Fibroblast of skin of scalp (primary cell): Measurements from ENCODE around the gene ALDH1B1. TPM values are rescaled to one million over a fixed set of nuclear protein-coding genes. Genes with fewer than 3 reads are reported as not detected.

Experiments
- DNase-seq: peaks from one replicate; pipeline ENCODE4 v3.0.0-alpha.2; 2013
- polyA plus RNA-seq, 2 experiments: library from polyadenylated mRNA; unstranded; fragments of 120-200 nt; gene quantifications; one replicate each; pipeline ENCODE4 v1.2.1, GENCODE V29; 2013; ENCODE audit not compliant: insufficient read length in 2 of 2

The ALDH1B1 gene
- 55.1 TPM for polyA plus RNA-seq (2013, experiment 1 of 2; ENCODE audit: insufficient read length)
- 54.3 TPM for polyA plus RNA-seq (2013, experiment 2 of 2; ENCODE audit: insufficient read length)

DNA sequence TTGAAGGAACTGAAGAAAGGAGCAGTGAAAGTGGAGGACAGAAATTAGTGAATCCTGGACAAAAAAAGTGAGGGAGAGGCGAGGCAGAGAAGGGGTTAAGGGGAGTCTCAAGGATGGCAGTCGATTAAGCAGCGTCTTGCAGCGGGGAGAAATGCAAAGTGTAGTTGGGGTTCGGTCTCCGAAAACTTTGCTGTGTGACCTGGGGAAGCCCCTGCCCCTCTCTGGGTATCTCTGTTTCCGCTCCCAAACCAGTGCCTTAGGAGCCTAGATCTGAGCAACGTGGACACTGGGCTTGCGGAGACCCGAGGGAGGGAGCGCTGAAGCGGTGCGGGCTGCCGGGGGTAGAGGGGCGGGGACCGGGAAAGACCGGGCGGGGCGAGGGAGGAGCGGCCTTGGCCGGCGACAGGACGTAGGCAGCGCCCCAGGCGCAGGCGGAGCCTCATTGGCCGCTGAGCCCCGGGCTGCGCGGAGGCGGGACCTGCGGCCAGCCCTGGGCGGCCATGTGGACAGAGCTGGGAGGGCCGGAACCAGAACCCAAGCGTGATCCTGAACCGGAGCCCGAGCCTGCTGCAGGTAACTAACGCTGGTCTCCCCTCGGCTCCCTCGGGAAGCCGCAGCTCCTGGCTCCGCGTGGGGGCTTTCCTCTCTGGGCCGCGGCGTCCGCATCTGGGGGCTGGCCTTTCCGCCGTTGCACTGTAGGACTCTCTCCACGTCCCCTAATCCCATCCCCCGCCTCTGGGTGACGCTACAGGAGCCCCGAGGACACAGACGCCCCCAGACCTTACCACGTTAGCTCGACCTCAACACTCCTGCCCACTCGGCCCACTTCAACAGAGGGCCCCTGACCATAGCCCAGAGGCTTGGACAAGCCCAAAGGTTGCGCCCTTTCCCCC is at the start of gene ALDH1B1:
Gene ALDH1B1 (plus strand): TSS at position 468 of the 893 bp plus-strand sequence. CDS start 3,047 bp downstream, outside the sequence.
- peak; percentile 84 for DNase-seq

DNA sequence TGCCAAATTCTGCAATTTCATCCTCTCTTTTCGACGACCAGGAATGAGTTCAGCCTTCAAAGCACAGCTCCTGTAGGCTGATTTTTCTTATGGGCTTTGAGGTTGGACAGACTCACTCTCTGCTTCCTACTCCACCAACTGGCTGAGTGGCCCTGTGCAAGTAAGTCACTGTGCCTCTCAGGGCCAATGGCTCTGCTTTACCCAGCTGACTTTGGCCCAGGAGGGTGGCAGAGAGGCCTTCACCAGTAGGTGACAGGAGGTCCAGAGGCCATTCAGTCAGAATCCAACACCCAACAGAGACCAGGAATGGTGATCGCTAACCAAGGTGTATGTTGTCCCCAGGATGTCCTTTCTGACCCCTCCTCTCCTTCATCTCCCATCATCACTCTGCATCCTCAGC is 49.5 kb upstream of the ALDH1B1 start:
- DNase-seq, result no peak

DNA sequence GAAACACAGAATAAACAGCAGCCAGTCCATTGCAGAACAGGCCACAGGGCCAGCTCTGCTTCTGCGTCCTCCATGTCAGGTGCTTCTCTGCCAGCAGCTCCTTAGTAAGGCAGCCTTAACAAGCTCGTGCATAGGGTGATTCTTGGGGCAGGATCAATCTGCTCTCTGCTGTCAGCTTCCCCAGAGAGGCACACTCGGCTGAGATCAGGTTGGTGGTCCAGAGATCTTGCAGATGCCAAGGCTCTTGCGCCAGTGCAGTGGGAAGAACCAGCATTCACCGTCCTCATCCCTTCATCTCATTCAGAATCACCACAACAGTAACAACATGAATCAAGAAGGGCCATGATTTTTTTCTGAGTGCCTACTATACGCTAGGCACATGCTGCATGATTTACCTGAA is 49.0 kb upstream of the ALDH1B1 start:
- no peak for DNase-seq

DNA sequence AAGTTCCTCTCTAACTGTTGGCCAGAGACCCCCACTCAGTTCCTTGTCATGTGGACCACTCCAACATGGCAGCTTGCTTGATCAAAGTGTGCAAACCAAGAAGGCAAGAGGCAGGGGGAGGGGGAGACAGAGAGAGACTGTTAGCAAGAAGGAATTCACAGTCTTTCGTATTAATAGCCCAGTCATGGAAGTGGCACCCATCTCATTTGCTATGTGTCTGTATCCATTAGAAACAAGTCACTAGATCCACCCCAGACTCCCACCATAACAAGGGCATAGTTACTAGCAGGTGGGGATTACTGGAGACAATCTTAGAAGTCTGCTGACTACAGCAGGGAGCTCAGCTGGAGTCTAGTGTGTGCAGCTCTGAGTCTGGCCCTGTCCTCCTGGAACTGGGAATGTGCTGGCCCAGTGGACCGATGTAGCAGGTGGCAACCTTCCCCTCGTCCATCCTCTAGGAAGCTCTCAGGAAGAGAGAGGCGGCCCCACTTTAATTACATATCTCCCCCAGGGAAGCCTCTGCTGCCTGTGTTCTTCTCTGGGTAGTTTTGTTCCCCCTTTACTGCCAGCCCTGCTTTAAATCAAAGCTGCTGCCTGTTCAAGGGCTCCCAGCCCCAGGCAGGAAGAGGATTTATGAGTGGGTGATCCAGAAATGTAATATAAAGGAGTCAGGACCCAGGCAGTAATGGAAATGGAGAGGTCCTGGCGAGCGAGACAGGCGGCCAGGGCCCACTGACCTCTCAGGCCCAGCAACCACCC is 47.8 kb upstream of the ALDH1B1 start:
- no peak for DNase-seq

DNA sequence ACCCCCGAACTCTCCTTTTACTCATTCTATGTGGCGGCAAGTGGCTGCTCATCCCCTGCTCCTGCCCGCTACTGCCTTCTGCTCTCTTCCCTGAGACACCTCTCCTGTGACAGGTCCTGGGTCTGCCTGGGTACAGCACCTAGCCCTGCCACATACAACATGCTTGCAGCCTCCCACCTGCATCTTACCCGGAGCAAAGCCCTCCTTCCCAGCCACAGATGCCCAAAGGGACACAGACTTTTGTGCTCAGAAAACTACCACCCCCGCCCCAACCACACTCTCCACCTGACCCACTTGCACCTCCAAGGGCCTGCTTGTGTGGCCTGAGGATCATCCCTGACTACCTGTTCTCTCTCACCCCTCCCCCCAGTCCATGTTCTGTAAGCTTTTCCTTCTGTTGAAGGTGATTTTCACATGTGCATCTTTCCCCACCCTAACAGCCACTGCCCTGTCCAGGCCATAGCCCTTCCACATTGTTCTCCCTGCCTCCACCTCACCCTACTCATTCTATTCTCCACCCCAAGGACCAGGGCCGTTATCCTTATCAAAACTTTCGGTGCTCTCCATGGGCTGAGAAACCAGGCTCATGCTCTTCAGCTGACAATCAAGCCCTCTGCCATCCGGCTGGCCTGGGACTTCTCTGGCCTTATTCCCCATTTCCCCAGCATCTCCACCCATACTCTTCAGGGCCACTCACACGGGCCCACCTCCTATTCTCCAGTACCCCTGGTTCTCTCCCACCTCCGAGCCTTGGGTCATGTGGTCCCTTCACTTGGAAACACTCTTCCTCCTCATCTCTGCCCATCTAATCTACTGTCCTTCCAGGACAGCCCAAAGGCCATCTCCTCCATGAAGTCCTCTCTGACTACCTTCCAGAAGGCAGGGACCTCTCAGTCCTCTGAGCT is 46.4 kb upstream of the ALDH1B1 start:
- no peak for DNase-seq

DNA sequence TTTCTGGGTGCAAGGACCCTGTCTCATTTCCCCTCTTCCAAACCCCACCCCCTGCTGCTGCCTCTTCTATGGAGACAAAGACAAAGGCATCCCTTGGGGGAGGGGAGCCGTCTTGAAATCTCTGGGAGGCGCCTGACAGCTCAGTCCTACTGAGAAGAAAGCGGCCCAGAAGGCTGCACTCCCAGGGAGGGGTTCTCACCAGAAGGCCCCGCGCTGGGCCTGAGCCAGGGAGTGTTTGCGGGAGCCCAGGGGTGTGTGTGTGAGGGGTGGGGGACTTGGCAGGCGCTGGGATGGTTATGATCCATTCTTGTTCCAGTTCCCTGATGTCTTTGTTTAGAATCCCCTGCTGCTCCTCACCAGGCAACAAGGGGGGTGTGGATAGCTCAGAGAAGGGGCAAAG is 45.7 kb upstream of the ALDH1B1 start:
- DNase-seq, result peak; percentile 53

DNA sequence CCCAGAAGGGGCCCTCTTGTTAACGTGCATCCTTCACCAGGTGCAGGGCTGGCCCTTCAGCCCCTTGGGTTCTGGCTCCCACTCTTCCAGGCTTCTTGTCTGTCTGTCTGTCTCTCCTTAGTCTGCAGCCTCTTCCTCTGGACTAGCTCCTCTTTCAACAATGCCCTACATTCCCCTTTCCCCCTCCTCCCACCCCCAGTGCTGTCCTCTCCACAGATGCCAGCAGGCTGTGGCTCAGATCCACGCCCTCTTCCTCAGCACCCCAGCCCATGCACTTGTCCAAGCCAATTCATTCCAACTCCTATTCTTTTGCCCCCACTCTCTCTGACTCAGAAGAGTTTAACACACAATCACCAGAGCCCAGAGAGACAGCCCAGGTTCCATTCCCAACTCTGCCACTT is 45.2 kb upstream of the ALDH1B1 start:
- DNase-seq, result no peak

DNA sequence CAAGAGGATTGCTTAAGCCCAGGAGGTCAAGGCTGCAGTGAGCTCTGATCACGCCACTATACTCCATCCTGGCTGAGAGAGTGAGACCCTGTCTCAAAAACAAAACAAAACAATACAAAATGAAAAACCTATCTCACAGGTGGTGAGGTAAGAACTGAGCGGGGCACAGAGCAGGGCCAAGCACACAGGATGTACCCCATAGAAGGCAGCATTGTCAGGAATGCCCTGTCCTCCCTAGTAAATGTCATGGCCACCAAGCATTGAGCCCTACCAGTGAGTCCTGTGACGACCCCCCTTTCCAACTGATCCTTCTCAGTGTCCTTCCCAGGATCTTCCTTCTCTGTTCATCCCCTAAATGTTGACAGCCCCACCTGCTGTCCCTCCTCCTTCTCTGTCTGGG is 44.6 kb upstream of the ALDH1B1 start:
- no peak for DNase-seq

DNA sequence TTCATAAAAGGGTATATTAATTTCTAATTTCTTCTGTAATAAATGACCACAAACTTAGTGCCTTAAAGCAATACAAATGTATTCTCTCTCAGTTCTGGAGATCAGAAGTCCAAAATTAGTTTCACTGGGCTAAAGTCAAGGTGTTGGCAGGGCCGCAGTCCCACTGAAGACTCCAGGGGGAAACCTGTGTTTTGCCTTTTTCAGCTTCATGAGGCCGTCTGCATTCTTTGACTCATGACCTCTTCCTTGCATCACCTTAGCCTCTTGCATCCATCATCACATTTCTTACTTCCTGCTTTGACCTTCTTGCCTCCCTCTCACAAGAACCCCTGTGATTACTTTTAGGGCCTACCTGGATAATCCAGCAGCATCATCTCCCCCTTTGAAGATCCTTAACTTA is 42.0 kb upstream of the ALDH1B1 start:
- DNase-seq, result no peak

DNA sequence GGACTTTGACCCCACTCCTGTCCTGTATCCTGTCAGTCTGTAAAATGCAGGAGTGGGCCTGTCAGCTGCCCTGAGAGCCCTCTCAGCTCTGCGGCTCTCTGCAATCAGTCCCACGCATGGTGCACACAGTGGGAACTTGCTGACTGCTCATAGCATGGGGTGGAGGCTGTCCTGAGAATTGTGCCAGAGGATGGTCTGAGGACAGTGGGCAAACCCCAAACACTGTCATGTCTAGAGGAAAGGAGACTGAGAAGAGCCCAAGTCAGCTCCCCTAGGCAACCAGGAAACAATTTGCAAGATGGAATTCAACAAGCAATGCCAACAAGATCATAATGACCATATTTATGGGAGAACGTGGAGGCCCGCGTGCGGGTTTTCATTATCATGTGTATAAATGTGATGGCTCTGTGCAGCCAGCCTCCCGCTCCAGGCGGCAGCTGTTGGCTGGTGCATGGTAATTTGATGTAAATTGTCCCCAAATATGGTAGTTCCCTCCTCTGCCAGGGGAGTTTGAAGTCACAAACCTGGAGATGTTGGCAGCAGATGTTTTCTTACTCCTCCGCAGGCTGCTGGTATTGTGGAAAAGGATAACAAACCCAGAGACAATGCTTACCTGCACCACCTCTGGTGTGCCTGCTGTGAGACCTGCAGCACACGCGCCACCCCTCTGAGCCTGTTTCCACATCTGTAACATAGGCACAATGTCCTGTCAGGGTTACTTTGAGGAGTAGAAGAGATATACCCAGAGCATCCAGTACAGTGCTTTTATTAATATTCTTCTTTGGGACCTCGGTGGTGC is 39.8 kb upstream of the ALDH1B1 start:
- DNase-seq, result no peak

DNA sequence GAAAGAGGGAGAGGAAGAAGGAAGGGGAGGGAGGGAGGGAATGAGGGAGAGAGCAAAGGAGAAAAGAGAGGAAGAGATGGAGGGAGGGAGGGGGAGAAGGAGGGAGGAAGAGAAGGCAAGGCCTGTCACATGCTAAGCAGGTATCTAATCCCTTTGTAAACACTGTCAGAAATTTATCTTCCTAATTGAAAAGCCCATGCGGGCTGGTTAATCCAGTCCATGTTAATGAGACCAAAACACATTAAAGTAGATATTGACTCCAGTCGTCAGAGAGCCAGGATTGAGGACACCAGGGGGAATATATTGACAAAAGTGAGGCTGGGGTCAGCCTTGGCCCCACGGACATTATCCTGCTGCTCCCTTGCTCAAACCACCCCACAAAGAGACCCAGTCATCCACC is 37.4 kb upstream of the ALDH1B1 start:
- DNase-seq, result no peak

DNA sequence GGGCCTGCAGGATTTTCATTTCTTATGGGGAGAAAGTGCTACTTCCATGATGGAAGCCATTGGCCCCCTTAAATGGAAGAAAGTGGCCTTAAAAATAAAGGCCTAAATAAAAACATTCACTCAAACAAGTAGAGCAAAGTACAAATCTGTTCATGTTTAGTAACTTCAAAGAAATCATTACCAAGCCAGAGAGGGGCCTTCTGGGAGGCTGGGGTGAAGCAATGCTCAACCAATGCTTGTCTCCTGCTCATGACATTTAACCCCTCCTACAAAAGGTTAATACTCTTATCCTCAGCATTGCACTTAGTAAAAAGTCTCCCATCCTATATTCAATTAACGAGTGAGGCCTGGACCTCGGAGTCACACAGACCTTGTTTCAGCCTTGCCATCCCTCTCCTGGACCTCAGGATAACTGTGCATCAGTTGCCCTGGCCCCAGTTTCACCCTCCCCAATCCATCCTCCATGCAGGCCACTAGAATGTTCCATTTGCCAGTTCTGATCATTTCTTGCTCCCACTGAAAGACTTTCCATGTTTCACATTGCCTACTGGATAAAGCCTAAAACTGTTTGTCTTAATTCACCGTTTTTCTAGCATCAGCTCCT is 36.9 kb upstream of the ALDH1B1 start:
- DNase-seq, result no peak

DNA sequence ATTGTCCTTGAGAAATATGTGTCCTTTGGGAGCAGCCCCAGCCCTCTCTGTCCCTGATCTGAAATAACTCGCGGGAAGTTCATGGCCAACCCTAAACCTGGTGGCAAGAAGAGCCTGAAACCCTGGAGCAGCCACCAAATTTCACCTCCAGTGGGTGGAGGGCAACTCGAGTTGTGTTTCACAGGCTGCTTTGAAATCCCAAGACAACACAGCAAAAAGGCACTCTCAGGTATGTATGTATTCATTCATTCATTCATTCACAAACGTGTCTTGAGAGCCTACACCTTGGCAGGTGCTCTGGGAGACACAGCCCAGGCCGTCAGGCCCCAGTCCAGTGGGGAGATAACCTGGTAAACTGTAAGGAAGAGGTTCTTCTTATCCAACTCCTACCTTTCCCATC is 35.7 kb upstream of the ALDH1B1 start:
- no peak for DNase-seq

DNA sequence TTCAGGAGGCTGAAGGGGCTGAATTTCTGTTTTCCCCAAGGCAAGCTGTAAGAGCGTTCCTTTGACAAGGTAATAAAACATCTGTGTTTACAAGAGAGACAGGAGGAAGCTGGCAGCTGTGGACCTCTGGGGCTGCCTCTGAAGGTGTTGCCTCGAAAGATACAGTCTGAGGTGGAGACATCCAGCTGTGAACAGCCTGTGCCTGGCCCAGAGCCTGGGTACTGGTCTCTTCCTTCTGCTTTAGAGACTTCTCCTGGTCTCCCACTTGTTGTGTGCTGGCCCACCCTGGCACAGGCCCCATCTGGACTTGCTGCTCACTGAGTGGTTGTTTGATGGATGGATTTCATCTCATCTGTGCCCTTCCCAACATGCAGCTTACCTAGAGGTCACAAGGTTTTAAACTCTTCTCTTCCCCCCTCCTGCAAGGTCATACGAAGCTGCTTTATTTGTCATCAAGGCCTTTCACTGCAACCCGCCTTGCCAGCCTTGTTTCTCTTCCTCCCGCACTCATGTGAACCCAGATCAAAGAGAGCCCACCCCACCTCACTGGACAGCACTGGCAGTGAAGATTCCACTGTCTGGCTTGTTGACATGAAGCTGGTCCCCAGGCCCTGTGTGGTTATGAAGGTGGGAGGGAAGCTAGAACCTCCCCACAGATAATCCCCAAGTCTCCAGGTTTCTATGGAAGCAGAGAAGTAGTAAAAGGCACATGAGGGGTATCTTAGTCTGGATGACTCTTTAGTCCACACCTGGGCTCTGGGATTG is 35.0 kb upstream of the ALDH1B1 start:
- no peak for DNase-seq

DNA sequence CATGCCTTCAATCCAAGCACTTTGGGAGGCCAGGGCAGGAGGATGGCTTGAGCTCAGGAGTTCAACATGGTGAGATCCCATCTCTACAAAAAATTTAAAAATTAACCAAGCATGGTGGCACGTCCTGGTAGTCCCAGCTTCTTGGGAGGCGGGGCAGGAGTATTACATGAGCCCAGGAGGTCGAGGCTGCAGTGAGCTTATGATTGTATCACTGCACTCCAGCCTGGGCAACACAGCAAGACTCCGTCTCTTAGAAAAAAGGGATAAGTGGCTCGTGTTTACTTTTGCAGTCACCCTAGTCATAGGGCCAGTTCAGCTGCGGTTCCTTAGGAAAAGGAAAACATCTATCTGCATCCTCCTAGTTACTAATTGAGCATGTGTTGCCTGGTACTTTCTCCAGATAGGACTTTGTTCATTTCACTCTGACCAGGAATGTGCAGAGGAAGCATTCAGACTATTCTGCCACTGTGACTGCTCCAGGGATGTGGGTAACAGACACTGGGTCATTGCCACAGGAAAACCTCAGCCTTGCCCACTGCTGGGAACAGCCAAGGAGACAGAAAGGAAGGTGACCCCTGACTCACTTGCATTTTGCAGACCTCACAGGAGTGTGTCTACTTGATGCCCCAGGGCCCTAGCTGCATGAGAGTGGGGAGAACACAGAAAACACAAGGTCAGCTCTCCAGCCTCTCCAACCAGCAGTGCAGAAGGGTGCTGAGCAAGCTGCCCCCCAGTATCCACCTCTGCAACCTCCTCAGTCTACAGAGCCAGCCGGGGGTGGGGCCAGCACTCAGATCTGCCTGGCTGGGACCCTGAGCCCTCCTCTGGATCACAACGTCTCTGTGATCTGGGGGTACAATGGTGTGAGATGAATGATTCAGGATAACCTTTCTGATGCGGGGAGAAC is 33.9 kb upstream of the ALDH1B1 start:
- DNase-seq, result peak; percentile 53

DNA sequence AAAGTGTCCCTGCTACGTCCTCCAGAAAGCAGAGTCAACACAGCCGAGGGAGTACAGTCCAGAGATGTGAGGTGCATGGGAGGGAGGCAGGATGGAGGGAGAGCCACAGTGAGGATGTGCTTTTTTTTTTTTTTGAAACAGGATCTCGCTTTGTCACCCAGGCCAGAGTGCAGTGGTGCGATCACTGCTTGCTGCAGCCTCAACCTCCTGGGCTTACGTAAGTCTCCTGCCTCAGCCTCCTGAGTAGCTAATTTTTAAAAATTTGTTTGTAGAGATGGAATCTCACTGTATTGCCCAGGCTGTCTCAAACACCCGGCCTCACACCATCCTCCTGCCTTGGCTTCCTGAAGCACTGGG is 33.2 kb upstream of the ALDH1B1 start:
- DNase-seq, result no peak

DNA sequence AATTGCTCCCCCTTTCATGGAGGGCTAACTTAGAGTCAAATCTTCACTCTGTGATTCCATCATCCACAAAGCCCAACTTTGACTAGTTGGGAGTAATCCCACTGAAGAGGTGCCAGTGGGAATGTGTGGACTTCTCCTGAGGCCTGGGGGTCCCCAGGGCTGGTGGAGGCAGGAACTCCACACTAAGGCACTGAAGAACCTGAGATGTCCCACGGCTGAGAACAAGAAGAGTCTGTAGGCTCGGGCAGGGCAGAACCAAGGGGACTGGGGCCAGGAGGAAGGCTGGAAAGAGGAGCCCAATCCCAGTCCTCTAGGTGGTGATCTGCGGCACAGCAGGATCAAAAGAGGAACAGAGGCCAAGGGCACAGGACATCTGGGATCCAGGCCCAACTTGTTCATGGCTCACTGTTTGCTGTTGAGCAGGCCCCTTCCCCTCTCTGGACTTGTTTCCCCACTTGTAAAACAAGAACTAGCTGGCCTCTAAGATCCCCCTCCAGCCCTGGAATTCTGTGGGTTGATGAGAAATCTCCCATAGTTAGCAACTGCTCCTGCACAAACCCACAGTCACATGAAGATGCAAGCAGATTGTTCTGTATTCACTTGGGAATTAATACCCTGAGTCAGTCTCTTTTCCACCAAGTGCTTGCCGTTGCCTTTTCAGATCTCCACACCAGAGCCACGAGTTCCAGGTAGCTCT is 32.7 kb upstream of the ALDH1B1 start:
- peak; percentile 86 for DNase-seq

DNA sequence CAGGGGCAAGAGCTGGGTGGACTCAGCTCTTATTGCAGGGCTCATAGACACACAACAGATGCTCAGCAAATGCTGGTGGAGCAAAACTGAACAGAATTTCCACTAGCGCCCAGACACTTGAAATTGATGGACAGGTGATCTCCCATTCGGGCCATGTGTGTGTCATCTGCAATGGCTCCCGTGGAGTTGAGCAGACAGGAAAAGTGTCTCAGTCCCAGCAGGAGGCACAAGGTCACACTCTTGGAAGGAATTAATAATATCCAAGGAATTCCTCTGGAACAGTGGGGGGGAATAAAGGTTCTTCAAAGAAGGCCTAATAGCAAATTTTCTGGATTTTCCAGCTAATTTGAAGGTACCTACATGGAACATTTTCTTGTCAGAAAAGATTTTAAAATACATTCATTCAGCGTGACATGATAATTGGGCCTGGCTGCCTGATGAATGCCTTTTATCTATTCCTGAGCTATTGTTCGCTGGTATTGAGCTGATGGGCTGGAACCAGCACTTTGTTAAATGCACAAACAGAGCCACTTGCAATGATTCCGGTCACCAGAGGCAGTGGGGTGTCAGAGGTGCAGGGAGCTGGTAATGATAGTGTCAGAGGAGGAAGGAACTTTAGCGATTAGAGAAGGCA is 31.5 kb upstream of the ALDH1B1 start:
- peak; percentile 81 for DNase-seq
